ENCODE results near the gene MOB1B.

The MOB1B gene

DNA sequence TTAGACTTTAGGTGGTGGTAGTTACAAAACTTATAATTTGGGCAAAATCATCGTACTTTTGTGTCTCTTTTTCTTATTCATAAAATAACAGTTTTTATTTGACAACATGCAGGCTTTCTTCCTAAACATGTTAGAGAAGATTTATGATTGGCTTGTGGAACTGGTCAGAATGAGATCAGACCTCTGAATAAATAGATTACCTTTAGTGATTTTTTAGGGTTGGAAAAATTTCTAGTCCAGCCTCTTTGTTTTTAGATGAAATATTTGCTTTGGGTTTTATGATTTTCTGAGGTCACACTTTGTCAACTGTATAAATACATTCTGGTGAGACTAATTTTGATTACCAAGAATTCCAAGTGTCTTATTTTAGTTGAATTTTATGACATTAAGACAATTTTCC, 29.2 kb downstream of the MOB1B start:
- no peak overlapping the region for H3K27ac Mint-ChIP-seq
- DNase-seq (ENCODE audit: low spot score in 2 of 2), result no peak
- H3K4me3 Mint-ChIP-seq, result no peak overlapping the region

DNA sequence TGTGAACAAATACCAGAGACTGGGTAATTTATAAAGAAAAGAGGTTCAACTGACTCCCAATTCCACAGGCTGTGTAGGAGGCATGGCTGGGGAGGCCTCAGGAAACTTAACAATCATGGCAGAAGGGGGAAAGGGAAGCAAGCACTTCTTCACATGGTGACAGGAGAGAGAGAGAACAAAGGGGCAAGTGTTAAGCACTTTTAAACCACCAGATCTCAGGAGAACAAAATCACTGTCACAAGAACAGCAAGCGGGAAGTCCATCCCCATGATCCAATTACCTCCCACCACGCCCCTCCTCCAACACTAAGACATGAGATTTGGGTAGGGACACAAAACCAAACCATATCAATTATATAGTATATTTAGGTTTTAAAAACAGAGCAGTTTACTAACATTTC, 30.8 kb downstream of the MOB1B start:
- Mint-ChIP-seq H3K9me3 (peaks cover 2% of the 10 kb centered on the region), H3K4me3 (no peak overlapping the region), H3K4me1 (peaks cover 15% of the 10 kb centered on the region), H3K27ac (no peak overlapping the region), H3K36me3 (peaks cover 6% of the 10 kb centered on the region)
- ATAC-seq, result no peak
- no peak for DNase-seq (ENCODE audit: low spot score in 2 of 2)

More for the DNA sequence above, 29.2 kb downstream of the MOB1B start:
- peaks cover 2% of the 10 kb centered on the region for H3K9me3 Mint-ChIP-seq
- H3K36me3 Mint-ChIP-seq, result peaks cover 6% of the 10 kb centered on the region
- peaks cover 20% of the 10 kb centered on the region for H3K4me1 Mint-ChIP-seq
- ATAC-seq, result no peak

GRCh38 chr4:70935038-70935695, 33.0 kb downstream of the MOB1B start:
- H3K9me3 Mint-ChIP-seq, result peaks cover 2% of the 10 kb centered on the region
- ATAC-seq (no peak), DNase-seq (ENCODE audit: low spot score in 2 of 2) (no peak)
- no peak overlapping the region for H3K4me3 Mint-ChIP-seq
- no peaks in the 10 kb centered on the region for H3K36me3 Mint-ChIP-seq
- no peak overlapping the region for H3K27ac Mint-ChIP-seq
- H3K4me1 Mint-ChIP-seq, result peaks cover 18% of the 10 kb centered on the region

GRCh38 chr4:70936200-70936787, 34.1 kb downstream of the MOB1B start:
- Mint-ChIP-seq H3K36me3 (no peaks in the 10 kb centered on the region), H3K4me3 (no peak overlapping the region), H3K9me3 (peaks cover 2% of the 10 kb centered on the region), H3K4me1 (peaks cover 19% of the 10 kb centered on the region), H3K27ac (no peak overlapping the region)
- ATAC-seq (no peak), DNase-seq (ENCODE audit: low spot score in 2 of 2) (no peak)

DNA sequence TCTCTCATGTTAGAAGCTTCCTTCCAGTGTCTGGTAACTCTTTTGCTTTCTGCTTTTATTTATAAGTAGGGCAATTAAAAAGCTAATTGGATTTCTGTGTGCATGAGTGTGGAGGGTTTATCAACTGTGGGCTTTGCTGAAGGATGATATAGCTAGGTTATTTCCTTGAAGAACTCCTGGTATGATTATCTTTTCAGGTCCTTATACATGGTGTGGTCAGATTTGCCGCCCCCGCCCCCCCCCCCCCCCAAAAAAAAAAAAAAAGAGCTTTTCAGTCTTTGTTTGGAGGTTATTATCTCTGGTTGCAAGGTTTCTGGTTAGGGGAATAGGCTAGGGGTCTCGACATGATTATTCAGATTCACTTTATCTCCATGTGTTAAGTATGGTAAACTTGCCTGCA, 35.9 kb downstream of the MOB1B start:
- ATAC-seq (no peak), DNase-seq (ENCODE audit: low spot score in 2 of 2) (no peak)
- no peak overlapping the region for H3K27ac Mint-ChIP-seq
- no peaks in the 10 kb centered on the region for H3K9me3 Mint-ChIP-seq
- no peak overlapping the region for H3K4me3 Mint-ChIP-seq
- H3K36me3 Mint-ChIP-seq, result no peaks in the 10 kb centered on the region
- peaks cover 19% of the 10 kb centered on the region for H3K4me1 Mint-ChIP-seq

GRCh38 chr4:70940134-70940533, 38.0 kb downstream of the MOB1B start:
- H3K27ac Mint-ChIP-seq, result no peak overlapping the region
- peaks cover 25% of the 10 kb centered on the region for H3K4me1 Mint-ChIP-seq
- H3K4me3 Mint-ChIP-seq, result no peak overlapping the region
- H3K9me3 Mint-ChIP-seq, result no peaks in the 10 kb centered on the region
- ATAC-seq (no peak), DNase-seq (ENCODE audit: low spot score in 2 of 2) (no peak)
- no peaks in the 10 kb centered on the region for H3K36me3 Mint-ChIP-seq

GRCh38 chr4:70943114-70943513, 40.9 kb downstream of the MOB1B start:
- no peaks in the 10 kb centered on the region for H3K36me3 Mint-ChIP-seq
- ATAC-seq (no peak), DNase-seq (ENCODE audit: low spot score in 2 of 2) (no peak)
- no peaks in the 10 kb centered on the region for H3K9me3 Mint-ChIP-seq
- peaks cover 13% of the 10 kb centered on the region for H3K4me1 Mint-ChIP-seq
- H3K4me3 Mint-ChIP-seq, result no peak overlapping the region
- H3K27ac Mint-ChIP-seq, result no peak overlapping the region

DNA sequence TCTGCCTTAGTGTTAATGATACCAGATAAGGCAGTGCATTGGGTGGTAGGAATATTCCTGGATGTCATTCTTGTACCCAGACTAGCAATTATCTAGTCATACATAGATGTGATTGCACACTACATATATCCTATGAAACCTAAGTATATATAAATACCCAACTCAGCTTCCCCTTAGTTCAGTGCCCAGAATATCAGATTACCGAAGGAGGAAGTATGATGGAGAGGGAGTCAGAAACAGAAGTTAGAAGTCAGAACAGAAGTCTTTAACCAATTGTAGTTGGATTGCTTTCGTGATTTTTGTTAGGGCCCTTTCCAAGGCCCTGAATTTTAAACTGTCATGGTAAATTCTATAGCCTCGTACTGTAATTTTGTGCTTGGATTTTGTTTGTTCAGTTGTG, 42.9 kb downstream of the MOB1B start:
- Mint-ChIP-seq H3K4me1 (peaks cover 8% of the 10 kb centered on the region), H3K27ac (no peak overlapping the region), H3K9me3 (no peaks in the 10 kb centered on the region), H3K36me3 (no peaks in the 10 kb centered on the region), H3K4me3 (no peak overlapping the region)
- DNase-seq (ENCODE audit: low spot score in 2 of 2) (no peak), ATAC-seq (no peak)

- H3K4me3 Mint-ChIP-seq, result no peak overlapping the region
- H3K27ac Mint-ChIP-seq, result no peak overlapping the region
- peaks cover 6% of the 10 kb centered on the region for H3K4me1 Mint-ChIP-seq
- DNase-seq (ENCODE audit: low spot score in 2 of 2) (no peak), ATAC-seq (no peak)
- no peaks in the 10 kb centered on the region for H3K9me3 Mint-ChIP-seq
- no peaks in the 10 kb centered on the region for H3K36me3 Mint-ChIP-seq
Observed at GRCh38 chr4:70945452-70946055, 43.4 kb downstream of the MOB1B start.

DNA sequence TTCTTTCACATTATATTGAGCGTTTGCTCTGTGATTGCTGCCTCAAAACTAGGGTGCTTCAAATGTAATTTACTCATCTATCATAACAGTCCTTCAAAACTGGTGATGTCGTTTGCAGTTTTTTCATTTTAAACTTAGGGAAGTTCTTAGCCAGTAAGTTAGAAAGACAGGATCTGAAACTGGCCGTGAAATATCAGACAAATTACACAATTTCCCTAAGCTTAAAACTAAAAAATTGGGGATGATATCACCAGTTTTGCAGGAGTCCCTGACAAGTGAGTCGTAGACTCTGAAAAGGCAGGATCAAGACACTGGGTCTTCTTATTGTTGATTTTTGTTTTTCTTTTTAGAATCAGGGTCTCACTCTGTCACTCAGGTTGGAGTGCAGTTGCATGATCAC, 44.8 kb downstream of the MOB1B start:
- Mint-ChIP-seq H3K9me3 (no peaks in the 10 kb centered on the region), H3K4me3 (no peak overlapping the region)

DNA sequence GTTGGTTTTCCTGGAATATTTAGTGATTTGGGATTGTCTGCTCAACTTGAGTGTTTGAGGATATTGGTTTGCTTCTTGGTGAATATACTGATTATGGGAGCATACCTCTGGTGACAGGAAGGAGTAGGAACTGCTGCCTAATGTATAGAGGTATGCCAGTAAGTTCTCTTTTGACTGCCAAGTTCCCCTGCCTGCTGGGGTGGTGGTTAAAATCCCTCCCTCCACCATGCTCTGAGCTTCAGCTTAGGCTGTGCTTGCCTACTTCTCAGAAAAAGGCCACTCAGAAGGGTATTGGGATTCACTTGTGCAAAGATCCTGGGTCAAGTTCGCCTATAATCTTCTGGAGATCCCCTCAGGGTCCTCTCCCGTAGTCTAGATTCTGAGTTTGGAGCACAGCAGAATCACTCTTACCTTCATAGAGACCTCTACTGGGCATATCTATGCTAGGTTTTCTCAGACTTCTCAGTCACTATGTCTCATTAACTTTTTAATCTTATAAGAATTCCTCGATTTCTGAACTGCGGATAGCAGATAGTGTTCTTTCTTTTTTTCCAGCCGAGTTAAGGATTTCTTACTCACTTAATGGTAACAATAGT, 46.6 kb downstream of the MOB1B start:
- H3K4me3 Mint-ChIP-seq, result no peak overlapping the region
- H3K9me3 Mint-ChIP-seq, result no peaks in the 10 kb centered on the region
- DNase-seq (ENCODE audit: low spot score in 2 of 2) (no peak), ATAC-seq (no peak)
- no peaks in the 10 kb centered on the region for H3K36me3 Mint-ChIP-seq
- H3K4me1 Mint-ChIP-seq, result peaks cover 6% of the 10 kb centered on the region
- peak overlapping the region; percentile 29 for H3K27ac Mint-ChIP-seq

More for the DNA sequence above, 44.8 kb downstream of the MOB1B start:
- no peaks in the 10 kb centered on the region for H3K36me3 Mint-ChIP-seq
- no peak for DNase-seq (ENCODE audit: low spot score in 2 of 2)
- H3K4me1 Mint-ChIP-seq, result peaks cover 6% of the 10 kb centered on the region
- ATAC-seq, result no peak
- H3K27ac Mint-ChIP-seq, result no peak overlapping the region

DNA sequence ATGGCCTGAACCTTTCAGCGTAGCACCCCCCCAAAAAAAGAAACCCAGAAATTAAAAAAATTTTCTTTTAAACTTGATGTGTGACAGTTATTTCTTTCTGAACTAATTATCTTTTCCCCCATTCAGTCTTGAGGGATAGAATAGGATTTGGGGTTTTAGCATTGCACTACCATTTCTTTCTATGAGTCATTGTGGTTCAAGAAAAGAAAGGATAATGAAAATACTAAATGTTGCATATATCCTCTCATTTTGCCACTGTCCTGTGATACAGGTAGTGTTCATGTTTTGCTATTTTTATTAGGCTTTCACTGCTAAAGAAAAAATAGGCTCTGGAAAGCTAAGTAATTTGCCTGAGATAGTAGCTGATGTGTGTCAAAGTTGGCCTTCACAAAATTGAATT, 51.9 kb downstream of the MOB1B start:
- no peaks in the 10 kb centered on the region for H3K4me1 Mint-ChIP-seq
- H3K27ac Mint-ChIP-seq, result no peak overlapping the region
- H3K36me3 Mint-ChIP-seq, result no peaks in the 10 kb centered on the region
- no peak overlapping the region for H3K4me3 Mint-ChIP-seq
- ATAC-seq (no peak), DNase-seq (ENCODE audit: low spot score in 2 of 2) (no peak)
- H3K9me3 Mint-ChIP-seq, result no peaks in the 10 kb centered on the region

- Mint-ChIP-seq H3K4me1 (no peaks in the 10 kb centered on the region), H3K4me3 (no peak overlapping the region), H3K36me3 (peaks cover 14% of the 10 kb centered on the region), H3K9me3 (no peaks in the 10 kb centered on the region), H3K27ac (no peak overlapping the region)
- ATAC-seq (no peak), DNase-seq (ENCODE audit: low spot score in 2 of 2) (no peak)
Observed at GRCh38 chr4:70956549-70957210, 54.5 kb downstream of the MOB1B start.

- H3K4me3 Mint-ChIP-seq, result no peak overlapping the region
- H3K36me3 Mint-ChIP-seq, result peaks cover 28% of the 10 kb centered on the region
- DNase-seq (ENCODE audit: low spot score in 2 of 2) (no peak), ATAC-seq (no peak)
- no peak overlapping the region for H3K27ac Mint-ChIP-seq
- H3K4me1 Mint-ChIP-seq, result no peaks in the 10 kb centered on the region
- H3K9me3 Mint-ChIP-seq, result no peaks in the 10 kb centered on the region
Observed at GRCh38 chr4:70958681-70959080, 56.5 kb downstream of the MOB1B start.

GRCh38 chr4:70969076-70969475, 66.9 kb downstream of the MOB1B start:
- no peak overlapping the region for H3K27ac Mint-ChIP-seq
- no peak for ATAC-seq

More at GRCh38 chr4:70969076-70969475, 66.9 kb downstream of the MOB1B start:
- Mint-ChIP-seq H3K4me3 (no peak overlapping the region), H3K36me3 (peaks cover 15% of the 10 kb centered on the region), H3K4me1 (no peaks in the 10 kb centered on the region), H3K9me3 (no peaks in the 10 kb centered on the region)
- no peak for DNase-seq (ENCODE audit: low spot score in 2 of 2)
